Skeletal muscle tissue (tissue), 4 donors: ENCODE results near the gene DNAH12. TPM values are rescaled to one million over a fixed set of nuclear protein-coding genes. Genes with fewer than 3 reads are reported as not detected.

Experiments
- H3K27ac ChIP-seq: one replicate; pipeline ENCODE4 v1.7.0; 2013; ENCODE audit warnings: mild to moderate bottlenecking, low read depth, low read length, inconsistent platforms
- H3K27me3 ChIP-seq, 3 donors: one replicate each; pipeline ENCODE4 v1.7.0; 2013; ENCODE audit warnings: low read length in 3 of 3; ENCODE audit not compliant: control insufficient read depth in 3 of 3, insufficient read depth in 3 of 3
- H3K36me3 ChIP-seq, 3 donors: one replicate each; pipeline ENCODE4 v1.7.0; 2013; ENCODE audit warnings: low read length in 3 of 3; ENCODE audit not compliant: control insufficient read depth in 3 of 3, insufficient read depth in 3 of 3
- H3K4me1 ChIP-seq, 3 donors: one replicate each; pipeline ENCODE4 v1.7.0; 2013; ENCODE audit warnings: low read length in 3 of 3, mild to moderate bottlenecking in 3 of 3; ENCODE audit not compliant: control insufficient read depth in 3 of 3, insufficient read depth in 3 of 3
- H3K4me3 ChIP-seq, 3 donors: one replicate each; pipeline ENCODE4 v1.7.0; 2013; ENCODE audit warnings: low read length in 3 of 3
- H3K9ac ChIP-seq, 3 donors: one replicate each; pipeline ENCODE4 v1.7.0; 2013; ENCODE audit warnings: low read length in 3 of 3, mild to moderate bottlenecking in 3 of 3, moderate library complexity in 2 of 3, low read depth in 1 of 3
- H3K9me3 ChIP-seq, 3 donors: one replicate each; pipeline ENCODE4 v1.7.0; 2013; ENCODE audit warnings: low read length in 3 of 3; ENCODE audit not compliant: control insufficient read depth in 3 of 3
- total RNA-seq: library from RNA; depleted of rRNA; stranded (reverse); fragments of >200 nt; gene quantifications from one replicate; pipeline ENCODE4 v1.2.3, GENCODE V29; 2014
- donor health status: Osteomylitis.

DNAH12 gene, protein sequence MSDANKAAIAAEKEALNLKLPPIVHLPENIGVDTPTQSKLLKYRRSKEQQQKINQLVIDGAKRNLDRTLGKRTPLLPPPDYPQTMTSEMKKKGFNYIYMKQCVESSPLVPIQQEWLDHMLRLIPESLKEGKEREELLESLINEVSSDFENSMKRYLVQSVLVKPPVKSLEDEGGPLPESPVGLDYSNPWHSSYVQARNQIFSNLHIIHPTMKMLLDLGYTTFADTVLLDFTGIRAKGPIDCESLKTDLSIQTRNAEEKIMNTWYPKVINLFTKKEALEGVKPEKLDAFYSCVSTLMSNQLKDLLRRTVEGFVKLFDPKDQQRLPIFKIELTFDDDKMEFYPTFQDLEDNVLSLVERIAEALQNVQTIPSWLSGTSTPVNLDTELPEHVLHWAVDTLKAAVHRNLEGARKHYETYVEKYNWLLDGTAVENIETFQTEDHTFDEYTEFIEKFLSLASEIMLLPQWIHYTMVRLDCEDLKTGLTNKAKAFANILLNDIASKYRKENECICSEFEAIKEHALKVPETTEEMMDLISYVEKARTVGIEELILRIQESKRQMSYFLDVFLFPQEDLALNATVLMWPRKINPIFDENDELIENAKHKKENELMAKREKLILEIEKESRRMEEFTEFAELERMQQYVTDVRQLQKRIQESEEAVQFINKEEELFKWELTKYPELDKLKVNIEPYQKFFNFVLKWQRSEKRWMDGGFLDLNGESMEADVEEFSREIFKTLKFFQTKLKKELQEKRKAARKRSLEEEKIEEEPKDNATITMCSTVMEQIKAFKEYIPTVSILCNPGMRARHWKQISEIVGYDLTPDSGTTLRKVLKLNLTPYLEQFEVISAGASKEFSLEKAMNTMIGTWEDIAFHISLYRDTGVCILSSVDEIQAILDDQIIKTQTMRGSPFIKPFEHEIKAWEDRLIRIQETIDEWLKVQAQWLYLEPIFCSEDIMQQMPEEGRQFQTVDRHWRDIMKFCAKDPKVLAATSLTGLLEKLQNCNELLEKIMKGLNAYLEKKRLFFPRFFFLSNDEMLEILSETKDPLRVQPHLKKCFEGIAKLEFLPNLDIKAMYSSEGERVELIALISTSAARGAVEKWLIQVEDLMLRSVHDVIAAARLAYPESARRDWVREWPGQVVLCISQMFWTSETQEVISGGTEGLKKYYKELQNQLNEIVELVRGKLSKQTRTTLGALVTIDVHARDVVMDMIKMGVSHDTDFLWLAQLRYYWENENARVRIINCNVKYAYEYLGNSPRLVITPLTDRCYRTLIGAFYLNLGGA (N-terminal part only)
- total RNA-seq: 0.52 TPM

DNA sequence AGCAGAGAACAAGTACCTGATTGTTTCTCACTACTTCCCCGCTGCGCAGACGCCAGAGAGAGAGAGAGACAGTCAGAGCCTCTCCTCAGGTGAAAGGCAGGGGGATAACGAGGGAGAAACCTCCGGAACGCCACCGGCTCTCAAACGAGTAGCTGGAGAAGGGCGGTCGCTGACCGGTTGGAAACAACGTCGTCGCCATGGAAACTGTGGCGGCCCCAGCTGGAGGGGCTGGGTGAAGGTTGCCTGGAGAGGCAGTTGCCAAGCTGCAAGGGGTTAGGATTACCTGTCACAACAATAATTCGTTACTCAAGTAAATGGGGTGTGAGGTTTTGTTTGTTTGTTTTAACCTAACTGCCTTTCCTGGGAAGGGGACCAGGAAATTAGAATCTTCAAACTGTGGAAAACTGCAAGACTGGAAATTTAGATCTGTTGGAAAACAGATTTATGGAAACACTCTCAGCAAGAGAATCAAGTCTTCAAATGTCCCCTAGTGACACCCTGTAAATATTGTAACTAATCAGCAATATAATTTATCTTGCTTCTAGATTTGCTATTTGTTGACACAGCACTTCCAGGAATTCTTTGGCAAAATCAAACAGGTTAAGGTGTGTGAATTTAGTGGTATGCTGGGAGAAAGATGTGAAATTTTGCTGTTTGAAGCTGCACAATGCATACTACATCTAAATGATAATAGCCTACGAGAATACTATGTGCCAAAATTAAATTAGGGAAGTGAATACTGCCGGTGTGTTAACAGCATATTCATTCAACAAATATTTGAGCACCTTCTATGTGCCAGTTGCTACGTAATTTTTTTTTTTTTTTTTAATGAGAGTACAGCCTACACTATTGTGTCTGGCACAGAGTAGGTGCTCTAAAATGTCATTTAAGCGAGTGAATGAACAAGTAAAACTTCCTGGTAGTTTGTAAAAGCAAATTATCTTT, at the start of gene DNAH12:
Gene DNAH12, minus strand, starts transcription at position 164 of the 945 bp plus-strand sequence. CDS start 1,474 bp downstream, outside the sequence.
- H3K27me3 ChIP-seq: peaks cover 0 to 7% (median 4%) of the 10 kb centered on the region in 3 donors
- no peaks in the 10 kb centered on the region for H3K4me1 ChIP-seq
- no peaks in the 10 kb centered on the region for H3K9me3 ChIP-seq
- no peaks in the 10 kb centered on the region for H3K36me3 ChIP-seq
- H3K4me3 ChIP-seq: no peak within 1 kb of the TSS
- H3K9ac ChIP-seq: no peak within 1 kb of the TSS
- no peak within 1 kb of the TSS for H3K27ac ChIP-seq

DNA sequence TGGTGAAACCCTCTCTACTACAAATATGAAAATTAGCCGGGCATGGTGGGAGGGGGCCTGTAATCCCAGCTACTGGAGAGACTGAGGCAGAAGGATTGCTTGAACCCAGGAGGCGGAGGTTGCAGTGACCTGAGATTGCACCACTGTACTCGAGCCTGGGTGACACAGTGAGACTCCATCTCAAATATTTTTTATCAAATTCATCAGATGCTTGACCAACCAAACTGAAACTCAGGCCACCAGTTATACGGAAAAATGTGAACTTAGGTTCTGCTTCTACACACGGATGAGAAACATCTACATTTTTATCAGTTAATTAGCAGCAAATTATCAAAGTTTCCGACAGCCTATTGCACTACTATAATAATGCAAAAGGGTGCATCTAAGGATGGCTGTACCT, 48.2 kb upstream of the DNAH12 start:
- Histone ChIP-seq H3K36me3 (peaks cover 0 to 2% (median 2%) of the 10 kb centered on the region in 3 donors), H3K4me3 (no peak overlapping the region), H3K9ac (no peak overlapping the region), H3K27ac (no peak overlapping the region), H3K9me3 (no peaks in the 10 kb centered on the region), H3K27me3 (no peaks in the 10 kb centered on the region), H3K4me1 (peaks cover 15 to 26% (median 15%) of the 10 kb centered on the region in 3 donors)

DNA sequence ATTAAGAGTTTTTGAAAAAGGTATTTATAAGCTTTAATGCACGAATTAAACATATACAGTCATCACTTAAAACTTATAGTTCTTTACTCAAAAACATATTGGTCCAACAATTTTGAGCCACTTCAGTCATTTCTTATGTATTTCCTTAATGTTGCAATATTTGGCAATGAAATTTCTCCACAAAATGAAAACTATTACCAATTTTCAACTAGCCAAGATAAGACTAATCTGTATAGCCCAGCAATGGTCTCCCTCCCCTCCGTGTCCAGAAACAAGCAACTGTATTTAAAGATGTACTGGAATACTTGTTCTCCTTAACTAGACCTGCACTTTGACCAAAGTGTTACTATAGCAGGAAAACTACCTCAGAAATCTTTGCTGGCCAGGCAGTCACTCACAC, 43.8 kb upstream of the DNAH12 start:
- Histone ChIP-seq H3K4me3 (no peak overlapping the region), H3K36me3 (peaks cover 0 to 11% (median 0%) of the 10 kb centered on the region in 3 donors), H3K4me1 (peaks cover 0 to 5% (median 2%) of the 10 kb centered on the region in 3 donors), H3K27me3 (no peaks in the 10 kb centered on the region), H3K9ac (no peak overlapping the region), H3K9me3 (no peaks in the 10 kb centered on the region), H3K27ac (no peak overlapping the region)

DNA sequence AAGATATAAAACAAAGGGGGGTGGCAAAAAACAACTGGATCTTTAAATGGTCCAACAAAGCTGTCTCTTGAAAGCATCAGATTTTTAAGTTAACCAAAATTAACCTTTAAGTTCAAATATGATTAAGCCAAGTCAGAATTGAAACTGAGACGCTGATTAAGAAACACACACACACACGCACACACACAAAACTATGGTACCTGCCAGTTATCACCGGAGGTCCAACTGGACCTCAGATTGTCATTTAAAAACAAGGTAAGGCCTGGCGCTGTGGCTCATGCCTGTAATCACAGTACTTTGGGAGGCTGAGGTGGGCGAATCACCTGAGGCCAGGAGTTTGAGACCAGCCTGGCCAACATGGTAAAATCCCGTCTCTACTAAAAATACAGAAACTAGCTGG, 42.6 kb upstream of the DNAH12 start:
- Histone ChIP-seq H3K27ac (no peak overlapping the region), H3K36me3 (peaks cover 0 to 10% (median 0%) of the 10 kb centered on the region in 3 donors), H3K27me3 (no peaks in the 10 kb centered on the region), H3K4me1 (no peaks in the 10 kb centered on the region), H3K9me3 (no peaks in the 10 kb centered on the region), H3K9ac (no peak overlapping the region), H3K4me3 (no peak overlapping the region)

DNA sequence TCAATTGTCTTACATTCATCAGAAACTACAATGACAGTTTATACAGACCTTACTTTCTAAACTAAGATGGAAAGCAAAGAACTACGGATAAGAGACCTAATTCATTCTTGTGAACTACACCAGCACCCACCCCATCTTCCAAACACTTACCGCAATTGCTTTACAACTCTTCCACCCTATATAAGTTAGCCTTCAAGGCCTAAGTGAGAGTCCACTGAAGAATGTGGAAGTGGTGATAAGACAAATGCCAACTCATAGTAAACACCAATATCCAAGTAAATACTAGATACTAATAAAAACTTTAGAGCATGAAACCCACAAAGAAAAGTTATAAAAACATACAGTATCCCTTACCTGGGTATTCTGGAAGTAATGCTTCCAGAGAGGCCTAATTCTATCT, 39.4 kb upstream of the DNAH12 start:
- Histone ChIP-seq H3K4me3 (no peak overlapping the region), H3K4me1 (no peaks in the 10 kb centered on the region), H3K9me3 (no peaks in the 10 kb centered on the region), H3K36me3 (peaks cover 0 to 15% (median 3%) of the 10 kb centered on the region in 3 donors), H3K27ac (no peak overlapping the region), H3K27me3 (no peaks in the 10 kb centered on the region), H3K9ac (no peak overlapping the region)

DNA sequence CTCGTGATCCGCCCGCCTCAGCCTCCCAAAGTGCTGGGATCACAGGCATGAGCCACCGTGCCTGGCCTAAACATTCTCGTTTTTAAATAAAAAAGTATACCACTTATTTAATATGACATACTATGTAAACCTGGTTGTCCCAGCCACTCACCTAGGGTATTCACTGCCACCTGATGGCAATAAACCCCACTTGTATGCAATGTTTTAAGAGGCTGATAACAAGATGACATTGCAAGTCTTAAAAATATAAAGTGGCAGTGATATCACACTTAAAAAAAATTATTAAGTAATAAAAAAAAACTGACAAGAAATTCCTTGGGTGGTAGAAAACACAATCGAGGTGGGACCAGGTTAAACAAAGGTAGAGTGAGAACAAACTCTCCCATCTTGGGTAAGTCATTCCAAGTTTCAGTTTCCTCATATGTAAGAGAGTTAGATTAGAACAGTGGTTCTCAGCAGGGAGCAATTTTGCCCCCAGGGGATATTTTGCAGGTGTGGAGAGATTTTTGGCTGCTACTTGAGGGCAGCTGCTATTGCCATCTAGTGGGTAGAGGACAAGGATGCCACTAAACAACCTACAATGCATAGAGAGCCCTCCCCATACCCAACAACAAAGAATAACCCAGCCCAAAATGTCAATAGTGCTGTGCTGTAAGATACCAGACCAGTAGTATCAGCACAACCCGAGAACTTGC, 38.5 kb upstream of the DNAH12 start:
- Histone ChIP-seq H3K27me3 (no peaks in the 10 kb centered on the region), H3K9me3 (no peaks in the 10 kb centered on the region), H3K4me1 (no peaks in the 10 kb centered on the region), H3K4me3 (no peak overlapping the region), H3K36me3 (peaks cover 0 to 23% (median 6%) of the 10 kb centered on the region in 3 donors), H3K9ac (no peak overlapping the region), H3K27ac (no peak overlapping the region)

DNA sequence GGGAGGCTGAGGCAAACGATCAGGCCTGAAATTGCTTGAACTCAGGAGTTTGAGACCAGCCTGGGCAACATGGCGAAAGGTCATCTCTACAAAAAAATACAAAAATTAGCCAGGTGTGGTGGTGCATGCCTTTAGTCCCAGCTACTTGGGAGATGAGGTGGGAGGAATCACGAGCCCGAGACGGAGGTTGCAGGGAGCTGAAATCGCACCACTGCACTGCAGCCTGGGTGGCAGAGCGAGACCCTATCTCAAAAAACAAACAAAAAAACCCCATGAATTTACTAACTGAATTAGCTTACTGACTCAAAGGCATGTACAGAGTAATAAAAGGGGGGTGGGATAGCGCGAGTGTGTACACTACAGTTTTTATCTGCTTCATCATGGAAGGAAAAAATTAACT, 33.7 kb upstream of the DNAH12 start:
- no peaks in the 10 kb centered on the region for H3K9me3 ChIP-seq
- H3K4me1 ChIP-seq: peaks cover 0 to 9% (median 0%) of the 10 kb centered on the region in 3 donors
- H3K9ac ChIP-seq: no peak overlapping the region
- H3K27me3 ChIP-seq: no peaks in the 10 kb centered on the region
- no peak overlapping the region for H3K27ac ChIP-seq
- peaks cover 4 to 34% (median 24%) of the 10 kb centered on the region in 3 donors for H3K36me3 ChIP-seq
- no peak overlapping the region for H3K4me3 ChIP-seq

DNA sequence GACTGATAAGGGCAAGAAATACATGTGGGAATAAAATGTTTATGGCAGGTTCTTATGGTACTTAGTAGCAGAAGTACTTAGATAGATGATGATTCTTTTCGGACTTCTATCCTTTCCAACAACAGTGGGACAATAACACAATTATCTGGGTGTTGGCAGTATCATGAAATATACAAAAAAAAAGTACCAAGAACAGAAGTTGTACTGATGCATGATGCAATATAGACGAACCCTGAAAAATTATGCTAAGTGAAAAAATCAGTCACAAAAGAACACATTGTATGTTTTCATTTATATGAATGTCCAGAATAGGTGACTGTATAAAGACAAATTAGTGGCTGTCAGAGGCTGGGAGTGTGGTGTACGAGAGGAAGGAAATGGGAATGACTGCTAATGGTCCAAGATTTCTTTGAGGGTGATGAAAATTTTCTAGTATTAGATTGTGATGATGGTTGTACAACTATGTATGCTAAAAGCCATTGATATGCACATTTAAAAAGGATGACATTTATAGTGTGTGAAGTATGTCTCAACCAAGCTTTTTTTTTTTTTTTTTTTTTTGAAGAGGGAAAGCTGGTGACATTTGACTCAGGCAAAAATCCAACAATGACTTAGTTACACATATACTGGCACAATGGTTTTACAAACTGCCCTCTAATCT, 32.0 kb upstream of the DNAH12 start:
- H3K9ac ChIP-seq: no peak overlapping the region
- H3K9me3 ChIP-seq: no peaks in the 10 kb centered on the region
- H3K4me3 ChIP-seq: no peak overlapping the region
- no peak overlapping the region for H3K27ac ChIP-seq
- peaks cover 0 to 9% (median 0%) of the 10 kb centered on the region in 3 donors for H3K4me1 ChIP-seq
- no peaks in the 10 kb centered on the region for H3K27me3 ChIP-seq
- peaks cover 4 to 39% (median 24%) of the 10 kb centered on the region in 3 donors for H3K36me3 ChIP-seq
